A673 (cell line): ENCODE results near the gene CCDC18. TPM values are rescaled to one million over a fixed set of nuclear protein-coding genes. Genes with fewer than 3 reads are reported as not detected.

Experiments used
- BruUV-seq: library from RNA; stranded (reverse); fragments of 400-500 nt; replicated peaks from 2 replicates; lab custom pipeline; 2021; lab: Mats Ljungman, UMichigan
- CTCF ChIA-PET: fragments of 300-600 bp; sonication (Branson Sonifier 250); formaldehyde crosslinking; loops from one replicate; lab custom pipeline; 2022; ENCODE audit warnings: antibody characterized with exemption; lab: Charles Lee
- POLR2A ChIA-PET: fragments of 300-600 bp; sonication (Branson Sonifier 250); formaldehyde crosslinking; loops from one replicate; lab custom pipeline; 2022; ENCODE audit warnings: antibody characterized with exemption; ENCODE audit not compliant: low non-redundant PET; lab: Charles Lee
- DNase-seq: peaks from one replicate; pipeline ENCODE4 v3.0.0-alpha.2; 2015; ENCODE audit warnings: low spot score
- H3K27ac ChIP-seq: fragments of 200-600 bp; sonication (generic); 2 replicates; pipeline ENCODE4 v1.5.1; 2016; ENCODE audit warnings: mixed run types, low read depth, mild to moderate bottlenecking, mixed read lengths, antibody characterized with exemption, low read length; ENCODE audit not compliant: poor library complexity, severe bottlenecking
- H3K27me3 ChIP-seq: fragments of 200-600 bp; sonication (generic); replicated peaks from 2 replicates; pipeline ENCODE4 v1.6.1; 2017; ENCODE audit warnings: mixed run types, low read depth, mild to moderate bottlenecking, mixed read lengths, antibody characterized with exemption, low read length; ENCODE audit not compliant: insufficient read depth, poor library complexity
- H3K36me3 ChIP-seq: fragments of 200-600 bp; sonication (generic); 2 replicates; pipeline ENCODE4 v1.6.1; 2016; ENCODE audit warnings: mixed run types, mild to moderate bottlenecking, mixed read lengths, antibody characterized with exemption, low read length; ENCODE audit not compliant: insufficient read depth, poor library complexity, severe bottlenecking
- H3K4me1 ChIP-seq: fragments of 200-600 bp; sonication (generic); 2 replicates; pipeline ENCODE4 v1.6.1; 2017; ENCODE audit warnings: mixed run types, mild to moderate bottlenecking, mixed read lengths, antibody characterized with exemption, low read length; ENCODE audit not compliant: insufficient read depth, poor library complexity, severe bottlenecking
- H3K4me3 ChIP-seq: fragments of 200-600 bp; sonication (generic); 2 replicates; pipeline ENCODE4 v1.5.1; 2016; ENCODE audit warnings: low read depth, mixed run types, mild to moderate bottlenecking, mixed read lengths, low read length; ENCODE audit not compliant: poor library complexity, severe bottlenecking
- H3K9me3 ChIP-seq: fragments of 200-600 bp; sonication (generic); 2 replicates; pipeline ENCODE4 v1.6.1; 2016; ENCODE audit warnings: mixed run types, low read depth, mild to moderate bottlenecking, mixed read lengths, antibody characterized with exemption, low read length; ENCODE audit not compliant: poor library complexity, severe bottlenecking
- CTCF ChIP-seq: fragments of 300-800, 200-600 bp; sonication (generic); conservative IDR thresholded peaks from 2 replicates; pipeline ENCODE4 v1.5.1; 2017; ENCODE audit warnings: low read depth, mild to moderate bottlenecking, antibody characterized with exemption, low read length, moderate library complexity, mixed read lengths
- EZH2 ChIP-seq: fragments of 200-600 bp; sonication (generic); IDR thresholded peaks from 2 replicates; pipeline ENCODE4 v1.6.1; 2017; ENCODE audit warnings: borderline replicate concordance, low read depth, mild to moderate bottlenecking, mixed read lengths, antibody characterized with exemption, low read length; ENCODE audit not compliant: poor library complexity, severe bottlenecking
- intact Hi-C: fragments of 100-400 bp; cut with micrococcal nuclease; formaldehyde crosslinking; loops from one replicate; pipeline ENCODE4 v1.10.0; 2022; ENCODE audit not compliant: unreplicated experiment
- total RNA-seq: library from RNA; stranded (reverse); gene quantifications from 2 replicates; pipeline ENCODE4 v1.2.3, GENCODE V29; 2021

CCDC18 gene
- total RNA-seq, 1 experiment from 2014 or later = 22.1 TPM

GRCh38 chr1:93152835-93153234 is 27.7 kb upstream of the CCDC18 start:
- CTCF ChIA-PET = no interaction called here
- H3K27ac ChIP-seq = no peak overlapping the region
- TF ChIP-seq CTCF (no peak), EZH2 (no peak)
- no peaks in the 10 kb centered on the region for H3K27me3 ChIP-seq
- DNase-seq = no peak
- H3K4me3 ChIP-seq = no peak overlapping the region
- no peaks in the 10 kb centered on the region for H3K9me3 ChIP-seq
- POLR2A ChIA-PET = no interaction called here
- no peaks in the 10 kb centered on the region for H3K4me1 ChIP-seq
- intact Hi-C loops = no loop called here
- BruUV-seq = no TSS peak
- H3K36me3 ChIP-seq = peaks cover 31% of the 10 kb centered on the region

- TF ChIP-seq EZH2 (no peak), CTCF (no peak)
- H3K9me3 ChIP-seq = no peaks in the 10 kb centered on the region
- no peaks in the 10 kb centered on the region for H3K4me1 ChIP-seq
- DNase-seq = no peak
- intact Hi-C loops = no loop called here
- CTCF ChIA-PET = no interaction called here
- BruUV-seq = no TSS peak
- H3K27me3 ChIP-seq = no peaks in the 10 kb centered on the region
- POLR2A ChIA-PET = no interaction called here
- H3K36me3 ChIP-seq = peaks cover 44% of the 10 kb centered on the region
- no peak overlapping the region for H3K27ac ChIP-seq
- H3K4me3 ChIP-seq = no peak overlapping the region
These were observed 25.6 kb upstream of the CCDC18 start for GRCh38 chr1:93154898-93155297.

- DNase-seq = no peak
- intact Hi-C loops = no loop called here
- H3K36me3 ChIP-seq = peaks cover 44% of the 10 kb centered on the region
- ChIA-PET CTCF (no interaction called here), POLR2A (no interaction called here)
- H3K4me1 ChIP-seq = no peaks in the 10 kb centered on the region
- no peaks in the 10 kb centered on the region for H3K27me3 ChIP-seq
- no peaks in the 10 kb centered on the region for H3K9me3 ChIP-seq
- BruUV-seq = no TSS peak
- H3K4me3 ChIP-seq = no peak overlapping the region
- H3K27ac ChIP-seq = no peak overlapping the region
- no peak for TF ChIP-seq EZH2
- no peak for TF ChIP-seq CTCF
These were observed 25.2 kb upstream of the CCDC18 start for GRCh38 chr1:93155335-93155734.
